Amygdala (tissue), 56 donors: Measurements from ENCODE around the gene CERS4.
"Not testable (repeated sequence)": the region's sequence is repeated elsewhere in the genome, so short reads cannot be mapped to it uniquely, and the experiment has no call there.

Experiments
- DNase-seq, 56 donors: peaks; one replicate each; lab custom pipeline; 2025; lab: John Stamatoyannopoulos, UW

CERS4 gene

DNA sequence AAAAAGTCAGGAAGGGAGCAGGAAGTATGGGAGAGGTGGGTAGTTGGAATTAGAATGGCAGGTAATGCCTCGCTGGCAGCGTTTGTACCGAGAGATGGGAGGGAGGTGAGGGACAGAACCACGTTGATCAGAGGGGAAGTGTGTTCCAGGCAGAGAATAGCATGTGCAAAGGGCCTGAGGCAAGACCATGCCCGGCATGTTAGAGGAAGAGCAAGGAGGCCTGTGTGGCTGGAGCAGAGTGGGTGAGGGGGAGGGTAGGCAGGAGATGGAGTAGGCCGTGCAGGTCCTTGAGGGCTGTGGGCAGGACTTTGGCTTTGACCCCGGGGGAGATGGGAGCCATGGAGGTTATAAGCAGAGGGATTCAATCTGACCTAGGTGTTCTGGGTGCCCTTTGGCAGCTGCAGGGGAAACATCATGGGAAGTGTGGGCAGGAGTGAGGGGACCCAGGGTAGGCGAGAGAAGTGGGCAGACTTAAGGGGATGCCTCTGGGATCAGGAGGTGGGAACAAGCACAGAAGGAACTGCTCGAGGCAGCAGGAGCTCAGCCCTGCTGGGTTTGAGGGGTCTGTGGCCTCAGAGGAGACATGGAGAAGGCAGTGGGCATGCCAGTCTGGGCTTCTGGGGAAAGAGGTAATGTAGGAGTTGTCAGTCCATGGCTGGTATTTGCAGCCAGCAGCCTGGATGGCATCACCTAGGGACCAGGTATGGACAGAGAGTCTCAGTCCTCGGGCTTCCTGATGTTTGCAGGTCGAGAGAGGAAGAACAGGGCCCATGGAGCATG, 50.2 kb downstream of the CERS4 start:
- DNase-seq, result no peak

GRCh38 chr19:8259922-8260247, 50.7 kb downstream of the CERS4 start:
- DNase-seq, result no peak

DNA sequence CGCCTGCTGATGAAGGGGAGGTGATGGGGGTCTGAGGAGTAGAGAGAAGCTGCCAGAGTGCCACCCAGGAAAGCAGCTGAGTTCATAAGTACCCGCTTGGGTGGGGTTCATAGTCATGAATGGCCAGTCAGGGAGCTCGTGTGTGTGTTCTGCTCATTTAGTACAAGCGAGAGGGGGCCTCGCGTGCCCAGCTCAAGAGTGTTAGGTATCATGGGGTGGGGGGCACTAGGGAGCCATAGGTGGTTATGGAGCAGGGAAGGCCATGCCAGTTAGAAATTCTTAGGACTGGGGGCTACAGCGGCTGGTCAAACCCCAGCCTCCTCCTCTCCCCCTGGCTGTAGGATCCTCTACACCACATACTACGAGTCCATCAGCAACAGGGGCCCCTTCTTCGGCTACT, 52.2 kb downstream of the CERS4 start:
- DNase-seq, result no peak

- DNase-seq, result no peak
Observed at GRCh38 chr19:8261881-8262280, 52.7 kb downstream of the CERS4 start.

DNA sequence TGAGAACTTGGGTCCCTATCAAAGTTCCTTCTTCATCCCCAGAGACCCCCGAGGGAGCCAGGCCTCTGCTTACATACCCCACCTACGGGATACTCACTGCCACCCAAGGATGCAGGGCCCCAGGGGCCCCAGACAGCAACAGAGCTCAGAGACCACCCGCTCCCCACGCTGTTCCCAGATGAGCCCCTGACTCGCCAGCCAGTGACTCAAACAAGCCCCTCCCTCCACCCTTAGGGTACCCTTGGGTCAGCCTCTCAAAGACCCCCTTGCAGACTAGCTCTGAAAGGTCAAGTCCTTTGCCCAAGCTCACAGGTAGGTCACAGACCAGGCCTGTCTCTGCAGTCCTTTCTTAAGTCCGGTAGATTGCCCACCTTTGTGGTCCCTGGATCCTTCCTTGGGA, 53.3 kb downstream of the CERS4 start:
- no peak for DNase-seq

- not testable (repeated sequence) for DNase-seq
Observed at GRCh38 chr19:8264248-8264647, 55.1 kb downstream of the CERS4 start.

- DNase-seq, result no peak
Observed at GRCh38 chr19:8265872-8266271, 56.7 kb downstream of the CERS4 start.

- no peak for DNase-seq
Observed at GRCh38 chr19:8269724-8270123, 60.6 kb downstream of the CERS4 start.

DNA sequence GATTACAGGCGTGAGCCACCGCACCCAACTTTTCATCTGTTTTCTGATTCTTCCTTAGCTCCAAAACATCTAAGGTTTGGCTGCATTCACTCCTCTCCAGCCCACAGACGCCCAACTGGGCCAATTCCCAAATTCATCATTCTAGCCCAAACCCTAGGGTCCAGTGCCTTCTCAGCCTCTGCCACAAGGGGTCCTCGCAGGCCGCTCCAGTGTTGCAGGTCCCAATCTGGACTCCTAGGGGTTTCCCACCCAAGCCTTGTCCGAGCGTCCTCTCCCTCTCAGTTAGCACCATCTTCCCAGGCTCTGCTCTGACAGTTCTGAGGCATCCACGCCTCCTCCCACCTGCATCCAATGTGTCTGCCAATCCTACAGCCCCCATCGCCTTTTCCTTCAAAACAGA, 67.3 kb downstream of the CERS4 start:
- not testable (repeated sequence) for DNase-seq

- not testable (repeated sequence) for DNase-seq
Observed at GRCh38 chr19:8291337-8291736, 82.2 kb downstream of the CERS4 start.

DNA sequence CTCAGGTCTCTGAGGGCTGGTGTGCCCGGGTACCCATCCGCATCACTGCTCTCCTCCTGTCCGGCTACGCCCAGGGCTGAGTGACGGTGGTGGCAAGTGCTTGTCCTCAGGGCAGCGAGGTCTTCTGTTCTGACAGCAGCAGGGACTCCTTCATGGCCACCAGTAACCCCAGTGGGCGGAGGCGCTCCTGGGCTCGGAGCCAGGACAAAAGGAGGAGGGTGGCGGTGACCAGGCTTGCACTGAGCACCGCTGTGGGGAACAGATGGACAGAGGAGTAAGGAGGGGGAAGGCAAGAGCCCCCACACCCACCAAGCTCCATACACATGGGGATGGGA, 93.2 kb downstream of the CERS4 start:
- DNase-seq, result peak in 2 of 56 donors; percentile 5 to 6

DNA sequence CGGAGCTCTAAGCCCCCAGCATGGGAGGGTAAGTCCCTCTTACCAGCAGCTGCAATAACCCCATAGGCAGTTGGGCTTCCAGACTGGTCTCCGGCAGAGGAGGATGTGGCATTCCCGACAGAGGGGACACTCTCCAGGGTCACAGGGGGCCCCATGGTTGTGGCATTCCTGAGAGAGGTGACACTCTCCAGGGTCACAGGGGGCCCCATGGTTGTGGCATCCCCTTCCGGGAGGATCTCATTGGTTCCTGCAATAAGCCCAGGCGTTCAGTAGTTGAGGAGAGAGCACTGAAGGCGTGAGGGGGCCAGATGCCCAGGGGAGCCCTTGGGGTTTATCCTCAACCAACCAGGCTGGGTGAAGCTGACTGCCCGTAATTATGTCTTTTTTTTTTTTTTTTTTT, 93.6 kb downstream of the CERS4 start:
- DNase-seq, result no peak

DNA sequence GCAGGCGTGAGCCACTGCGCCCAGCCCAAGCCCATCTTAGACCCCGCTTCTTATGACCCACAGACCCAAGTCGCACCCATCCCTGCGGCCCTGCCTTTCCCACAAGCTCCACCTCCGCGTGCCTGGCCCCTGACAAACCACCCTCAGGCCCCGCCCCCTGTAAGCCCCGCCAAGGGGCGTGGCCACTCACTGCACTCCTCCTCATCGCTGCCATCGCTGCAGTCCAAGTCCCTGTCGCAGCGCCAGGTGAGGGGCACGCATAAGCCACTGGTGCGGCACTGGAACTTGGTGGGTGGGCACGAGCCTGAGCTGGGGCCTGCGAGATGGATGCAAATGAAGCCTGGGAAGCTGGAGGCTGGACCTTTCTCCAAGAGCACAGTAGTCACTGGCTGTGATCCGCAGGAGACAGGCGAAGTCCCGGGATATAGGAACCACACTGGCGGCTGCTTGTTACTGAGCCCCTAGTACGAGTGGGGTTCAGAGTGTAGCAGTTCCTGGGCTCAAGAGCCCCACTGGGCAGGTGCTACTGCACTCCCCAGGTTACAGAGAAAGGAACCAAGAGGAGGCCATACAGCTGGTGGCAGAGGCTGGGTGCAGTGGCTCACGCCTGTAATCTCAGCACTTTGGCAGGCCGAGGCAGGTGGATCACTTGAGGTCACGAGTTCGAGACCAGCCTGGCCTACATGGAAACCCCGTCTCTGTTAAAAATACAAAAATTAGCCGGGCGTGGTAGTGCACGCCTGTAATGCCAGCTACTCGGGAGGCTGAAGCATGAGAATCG, 95.9 kb downstream of the CERS4 start:
- no peak for DNase-seq

DNA sequence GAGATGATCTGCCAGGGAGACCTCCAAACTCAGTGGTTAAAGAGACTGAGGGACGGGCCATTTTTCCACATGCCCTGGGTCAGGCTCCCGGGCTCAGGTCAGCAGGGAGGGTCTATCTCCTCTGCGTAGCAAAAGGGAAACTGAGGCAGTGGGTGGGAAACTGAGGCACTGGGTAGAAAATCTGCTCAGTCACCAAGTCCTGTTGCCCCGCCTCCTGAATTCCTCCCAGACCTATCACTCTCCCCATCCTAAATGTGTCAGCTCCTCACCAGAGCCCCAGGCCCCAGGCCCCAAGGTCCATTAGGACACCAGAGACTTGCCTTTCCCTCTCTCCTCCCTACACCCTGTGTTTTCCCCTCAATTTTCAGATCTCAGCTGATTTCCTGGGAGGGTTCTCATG, 96.6 kb downstream of the CERS4 start:
- DNase-seq, result no peak

GRCh38 chr19:8306235-8307054, 97.3 kb downstream of the CERS4 start:
- DNase-seq, result no peak

- DNase-seq, result no peak
Observed at GRCh38 chr19:8307400-8307964, 98.3 kb downstream of the CERS4 start.

GRCh38 chr19:8307965-8308866, 99.0 kb downstream of the CERS4 start, which contains the start of gene CD320:
Gene CD320, minus strand, starts transcription at chr19:8308358. Its CDS starts 68 bp downstream, at chr19:8308290.
- DNase-seq, result peak in 55 of 56 donors; percentile 28 to 94 (median 79)

GRCh38 chr19:8308891-8309291, 99.7 kb downstream of the CERS4 start:
- DNase-seq, result no peak

GRCh38 chr19:8310342-8311055, 101.3 kb downstream of the CERS4 start:
- no peak for DNase-seq
